GM18505 (cell line): Measurements from ENCODE around the gene TAS2R39.
"Not testable (repeated sequence)": the region's sequence is repeated elsewhere in the genome, so short reads cannot be mapped to it uniquely, and the experiment has no call there.

Source experiments
- ATAC-seq: cut with Tn5 transposase; IDR thresholded peaks from one replicate; pipeline ENCODE4 v1.9.1; 2021; ENCODE audit not compliant: unreplicated experiment
- POLR2A ChIP-seq: IDR thresholded peaks from 4 replicates; pipeline ENCODE4 v1.6.1; 2011; ENCODE audit warnings: borderline replicate concordance; ENCODE audit not compliant: insufficient read depth, insufficient read length; ENCODE audit errors: extremely low read depth

TAS2R39 gene

DNA sequence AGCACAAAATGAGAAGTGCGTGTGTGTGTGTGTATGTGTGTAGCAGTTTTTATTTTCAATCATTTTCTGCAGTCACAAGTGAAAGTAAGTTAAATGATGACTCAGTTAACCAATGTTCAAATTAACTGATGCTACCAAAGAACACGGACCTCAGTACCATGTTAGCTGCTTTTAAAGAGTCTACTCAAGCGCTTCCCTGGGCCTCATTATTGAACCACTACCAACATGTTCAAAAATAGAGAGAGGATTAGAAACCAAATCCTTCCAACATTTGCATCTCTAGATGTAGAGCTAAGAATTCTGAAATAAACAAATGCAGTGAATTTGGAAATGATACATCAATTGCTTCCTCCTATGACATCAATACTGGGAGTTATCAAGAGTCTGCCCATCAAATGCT lies at the start of gene TAS2R39:
Gene TAS2R39 (plus strand): TSS at position 396 of the 400 bp plus-strand sequence. CDS start 0 bp downstream, at position 396.
- TF ChIP-seq POLR2A: no peak
- ATAC-seq: no peak

- no peak for TF ChIP-seq POLR2A
- ATAC-seq: no peak
These were observed 36.1 kb upstream of the TAS2R39 start for GRCh38 chr7:143147070-143147469.

GRCh38 chr7:143148050-143148449 lies 35.2 kb upstream of the TAS2R39 start:
- TF ChIP-seq POLR2A: no peak
- ATAC-seq: no peak

- no peak for TF ChIP-seq POLR2A
- ATAC-seq: no peak
These were observed 34.6 kb upstream of the TAS2R39 start for GRCh38 chr7:143148651-143149050.

- not testable (repeated sequence) for ATAC-seq
These were observed 32.5 kb upstream of the TAS2R39 start for GRCh38 chr7:143150696-143151095.

DNA sequence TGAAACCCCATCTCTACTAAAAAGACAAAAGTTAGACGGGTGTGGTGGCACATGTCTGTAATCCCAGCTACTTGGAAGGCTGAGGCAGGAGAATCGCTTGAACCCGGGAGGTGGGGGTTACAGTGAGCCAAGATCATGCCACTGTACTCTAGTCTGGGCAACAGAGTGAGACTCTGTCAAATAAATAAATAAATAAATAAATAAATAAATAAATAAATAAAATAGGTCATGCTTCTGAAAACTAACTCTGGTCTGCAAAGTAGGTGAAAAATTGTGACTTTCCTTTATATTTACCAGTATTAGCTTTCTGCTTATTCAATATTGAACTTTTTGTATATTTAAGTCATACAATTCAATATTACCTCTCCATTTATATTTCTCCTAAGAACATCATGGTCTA lies 24.6 kb upstream of the TAS2R39 start:
- ATAC-seq: not testable (repeated sequence)

GRCh38 chr7:143171697-143172096 lies 11.5 kb upstream of the TAS2R39 start:
- no peak for ATAC-seq
- no peak for TF ChIP-seq POLR2A

DNA sequence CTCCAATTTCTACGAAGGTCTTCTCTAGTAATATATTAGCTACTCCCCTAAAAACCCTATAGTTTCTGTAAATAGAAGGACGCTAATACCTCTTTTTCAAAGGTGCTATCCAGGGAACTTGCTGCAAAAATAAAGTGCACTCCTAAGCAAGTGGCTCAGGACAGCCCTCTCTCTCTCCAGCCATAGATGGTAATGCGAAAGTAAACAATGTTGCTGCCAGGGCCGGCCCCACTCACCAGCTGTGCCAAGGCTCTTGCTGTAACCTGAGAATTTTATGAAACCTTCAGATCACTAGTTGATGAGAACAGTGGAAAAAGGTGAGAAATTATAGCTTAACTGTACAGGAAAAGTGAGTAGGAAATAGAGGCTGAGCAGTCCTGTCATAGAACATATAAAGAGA lies 10.9 kb upstream of the TAS2R39 start:
- ATAC-seq: no peak
- no peak for TF ChIP-seq POLR2A

DNA sequence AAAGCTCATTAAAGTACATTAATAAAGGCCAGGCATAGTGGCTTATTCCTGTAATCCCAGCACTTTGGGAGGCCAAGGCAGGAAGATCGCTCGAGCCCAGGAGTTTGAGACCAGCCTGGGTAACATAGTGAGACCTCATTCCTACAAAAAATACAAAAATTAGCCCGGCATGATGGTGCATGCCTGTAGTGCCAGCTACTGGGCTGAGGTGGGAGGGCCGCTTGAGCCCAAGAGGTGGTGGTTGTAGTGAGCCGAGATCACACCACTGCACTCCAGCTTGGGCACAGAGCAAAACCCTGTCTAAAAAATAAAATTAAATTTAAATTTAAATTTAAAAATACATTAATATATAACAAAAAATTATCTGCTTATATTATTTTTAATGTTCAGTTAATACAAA lies 7.1 kb upstream of the TAS2R39 start:
- no peak for ATAC-seq
- no peak for TF ChIP-seq POLR2A

DNA sequence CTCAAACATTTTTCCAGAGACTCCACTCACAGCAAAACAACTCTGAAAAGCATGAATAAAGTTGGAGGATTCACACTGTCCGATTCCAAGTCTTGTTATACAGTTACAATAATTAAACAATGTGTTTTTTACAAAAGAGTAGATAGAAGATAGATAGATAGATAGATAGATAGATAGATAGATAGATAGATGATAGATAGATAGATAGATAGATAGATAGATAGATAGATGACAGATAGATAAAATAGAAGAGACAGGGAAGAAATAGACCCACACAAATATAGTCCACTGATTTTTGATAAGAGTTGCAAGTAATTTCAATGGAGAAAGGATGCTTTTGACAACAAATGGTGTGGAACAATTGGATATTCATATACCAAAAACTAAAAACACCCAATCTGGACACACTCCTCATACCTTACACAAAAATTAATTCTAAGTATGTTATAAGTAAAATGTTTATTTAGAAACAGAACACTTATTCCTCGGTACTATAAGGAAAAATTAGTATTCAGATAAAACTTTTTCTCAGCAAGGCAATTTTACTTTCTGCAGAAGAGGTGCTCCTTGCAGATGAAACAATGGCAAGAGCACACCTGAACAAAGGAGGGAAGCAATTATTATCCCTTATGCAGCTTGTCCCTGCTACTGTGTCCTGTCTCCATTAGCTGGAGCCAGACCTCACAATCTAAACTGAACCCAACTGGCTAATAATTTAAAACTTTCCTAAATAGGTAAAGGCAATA lies 5.7 kb upstream of the TAS2R39 start:
- ATAC-seq: no peak
- TF ChIP-seq POLR2A: no peak

DNA sequence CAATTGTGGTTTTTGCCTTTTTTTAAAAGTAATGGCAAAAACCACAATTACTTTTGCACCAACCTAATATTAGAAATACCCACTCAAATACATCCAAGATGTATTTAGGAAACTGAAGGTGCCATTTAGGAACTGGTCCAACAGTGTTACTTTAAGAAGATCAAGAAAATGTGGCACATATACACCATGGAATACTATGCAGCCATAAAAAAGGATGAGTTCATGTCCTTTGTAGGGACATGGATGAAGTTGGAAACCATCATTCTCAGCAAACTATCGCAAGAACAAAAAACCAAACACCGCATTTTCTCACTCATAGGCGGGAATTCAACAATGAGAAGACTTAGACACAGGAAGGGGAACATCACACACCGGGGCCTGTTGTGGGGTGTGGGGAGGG lies 2.4 kb upstream of the TAS2R39 start:
- not testable (repeated sequence) for ATAC-seq

- no peak for ATAC-seq
- TF ChIP-seq POLR2A: no peak
These were observed 1.9 kb upstream of the TAS2R39 start for GRCh38 chr7:143181349-143181748.

- TF ChIP-seq POLR2A: no peak
- no peak for ATAC-seq
These were observed 2.3 kb downstream of the TAS2R39 start for GRCh38 chr7:143185551-143185950.

GRCh38 chr7:143188994-143189393 lies 5.8 kb downstream of the TAS2R39 start:
- TF ChIP-seq POLR2A: no peak
- ATAC-seq: no peak

GRCh38 chr7:143193880-143194279 lies 10.7 kb downstream of the TAS2R39 start:
- no peak for ATAC-seq
- no peak for TF ChIP-seq POLR2A
